HEK293T (cell line): ENCODE data around the gene KRTAP5-9.

Source experiments
- CTCF ChIA-PET: fragments of 350-600 bp; formaldehyde crosslinking; extraction: SDS; loops from one replicate; lab custom pipeline; 2021; ENCODE audit warnings: antibody characterized with exemption, inconsistent platforms; lab: Yijun Ruan, JAX
- POLR2A ChIA-PET: fragments of 350-600 bp; formaldehyde crosslinking; extraction: SDS; loops from one replicate; lab custom pipeline; 2020; ENCODE audit warnings: antibody characterized with exemption, inconsistent platforms; lab: Yijun Ruan, JAX
- DNase-seq: peaks from one replicate; pipeline ENCODE4 v3.0.0; 2012; ENCODE audit warnings: mixed read lengths; ENCODE audit errors: extremely low spot score
- ARNT ChIP-seq: fragments of 450-650 bp; IDR thresholded peaks from 2 replicates; pipeline ENCODE4 v1.6.1; 2017; ENCODE audit warnings: mild to moderate bottlenecking
- BHLHE40 ChIP-seq: fragments of 450-650 bp; IDR thresholded peaks from 2 replicates; pipeline ENCODE4 v1.6.1; 2016; ENCODE audit warnings: mild to moderate bottlenecking, moderate library complexity, borderline replicate concordance
- CTBP1 ChIP-seq: fragments of 450-650 bp; IDR thresholded peaks from 2 replicates; pipeline ENCODE4 v1.6.1; 2016; ENCODE audit warnings: borderline replicate concordance
- ELF4 ChIP-seq: fragments of 450-650 bp; IDR thresholded peaks from 2 replicates; pipeline ENCODE4 v1.6.1; 2017; ENCODE audit warnings: antibody characterized with exemption
- FOXA1 ChIP-seq: fragments of 450-650 bp; IDR thresholded peaks from 2 replicates; pipeline ENCODE4 v1.6.1; 2016; ENCODE audit warnings: mild to moderate bottlenecking
- FOXK2 ChIP-seq: fragments of 450-650 bp; IDR thresholded peaks from 2 replicates; pipeline ENCODE4 v1.6.1; 2016; ENCODE audit warnings: mild to moderate bottlenecking
- FOXM1 ChIP-seq: fragments of 450-650 bp; IDR thresholded peaks from 2 replicates; pipeline ENCODE4 v1.6.1; 2017; ENCODE audit warnings: mild to moderate bottlenecking, borderline replicate concordance
- HDGF ChIP-seq: fragments of 450-650 bp; IDR thresholded peaks from 2 replicates; pipeline ENCODE4 v1.6.1; 2017; ENCODE audit warnings: antibody characterized with exemption, borderline replicate concordance
- L3MBTL2 ChIP-seq: fragments of 450-650 bp; conservative IDR thresholded peaks from 2 replicates; pipeline ENCODE4 v1.6.1; 2016; ENCODE audit warnings: mild to moderate bottlenecking
- LEF1 ChIP-seq: fragments of 450-650 bp; IDR thresholded peaks from 2 replicates; pipeline ENCODE4 v1.6.1; 2017; ENCODE audit warnings: mild to moderate bottlenecking, borderline replicate concordance
- NFRKB ChIP-seq: fragments of 450-650 bp; IDR thresholded peaks from 2 replicates; pipeline ENCODE4 v1.6.1; 2016; ENCODE audit warnings: mild to moderate bottlenecking, moderate library complexity
- SP1 ChIP-seq: fragments of 450-650 bp; IDR thresholded peaks from 2 replicates; pipeline ENCODE4 v1.6.1; 2017
- SUZ12 ChIP-seq: fragments of 450-650 bp; IDR thresholded peaks from 2 replicates; pipeline ENCODE4 v1.6.1; 2016; ENCODE audit warnings: mild to moderate bottlenecking
- TARDBP ChIP-seq: fragments of 450-650 bp; IDR thresholded peaks from 2 replicates; pipeline ENCODE4 v1.6.1; 2016
- ZNF384 ChIP-seq: fragments of 450-650 bp; IDR thresholded peaks from 2 replicates; pipeline ENCODE4 v1.6.1; 2016
- TF ChIP-seq, protein P1 (sequence below): fragments of 450-650 bp; IDR thresholded peaks from 2 replicates; pipeline ENCODE4 v1.6.1; 2016

KRTAP5-9 gene, protein sequence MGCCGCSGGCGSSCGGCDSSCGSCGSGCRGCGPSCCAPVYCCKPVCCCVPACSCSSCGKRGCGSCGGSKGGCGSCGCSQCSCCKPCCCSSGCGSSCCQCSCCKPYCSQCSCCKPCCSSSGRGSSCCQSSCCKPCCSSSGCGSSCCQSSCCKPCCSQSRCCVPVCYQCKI

DNA sequence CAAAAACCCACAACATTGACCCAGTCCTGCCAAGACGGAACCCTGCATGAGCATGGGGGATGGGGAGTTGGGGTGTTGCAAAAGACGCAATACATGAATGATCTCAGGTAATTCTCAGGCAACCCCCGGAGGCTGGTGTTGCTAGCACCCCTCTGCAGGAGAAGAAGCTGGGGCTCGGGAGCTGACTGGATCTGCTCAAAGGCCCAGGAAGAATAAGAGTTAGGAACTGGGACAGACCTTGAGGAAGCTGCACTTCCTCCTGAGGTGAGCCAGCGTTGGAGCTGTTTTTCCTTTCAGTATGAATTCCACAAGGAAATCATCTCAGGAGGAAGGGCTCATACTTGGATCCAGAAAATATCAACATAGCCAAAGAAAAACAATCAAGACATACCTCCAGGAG lies at the start of gene KRTAP5-9:
Gene KRTAP5-9 (plus strand): TSS at position 301 of the 400 bp plus-strand sequence. CDS start 238 bp downstream, outside the sequence.
- CTCF ChIA-PET = no interaction called here
- POLR2A ChIA-PET = no interaction called here
- no peak for DNase-seq
- TF ChIP-seq FOXK2 (no peak), LEF1 (no peak), HDGF (no peak), BHLHE40 (no peak), ARNT (no peak), TARDBP (no peak), ZNF384 (no peak), CTBP1 (no peak)

DNA sequence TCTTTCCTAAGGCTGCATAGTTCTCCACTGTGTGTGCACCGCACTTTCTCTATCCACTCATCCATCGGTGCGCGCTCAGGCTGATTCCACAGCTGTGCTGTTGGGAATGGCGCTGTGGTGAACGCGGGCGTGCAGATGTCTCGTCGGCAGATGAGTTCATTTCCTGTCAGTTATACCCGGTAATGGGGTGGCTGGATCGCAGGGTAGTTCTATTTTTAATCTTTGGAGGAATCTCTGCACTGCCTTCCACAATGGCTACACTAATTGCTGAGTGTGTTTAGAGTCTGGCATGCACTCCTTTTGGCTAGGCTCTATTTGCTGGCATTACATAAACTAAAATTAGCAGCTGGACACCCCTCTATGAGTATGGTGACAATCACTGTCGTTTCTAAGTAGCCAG lies 49.1 kb upstream of the KRTAP5-9 start:
- no peak for TF ChIP-seq FOXA1
- no peak for TF ChIP-seq FOXK2
- TF ChIP-seq TARDBP = no peak
- POLR2A ChIA-PET = no interaction called here
- no peak for DNase-seq
- CTCF ChIA-PET = no interaction called here

DNA sequence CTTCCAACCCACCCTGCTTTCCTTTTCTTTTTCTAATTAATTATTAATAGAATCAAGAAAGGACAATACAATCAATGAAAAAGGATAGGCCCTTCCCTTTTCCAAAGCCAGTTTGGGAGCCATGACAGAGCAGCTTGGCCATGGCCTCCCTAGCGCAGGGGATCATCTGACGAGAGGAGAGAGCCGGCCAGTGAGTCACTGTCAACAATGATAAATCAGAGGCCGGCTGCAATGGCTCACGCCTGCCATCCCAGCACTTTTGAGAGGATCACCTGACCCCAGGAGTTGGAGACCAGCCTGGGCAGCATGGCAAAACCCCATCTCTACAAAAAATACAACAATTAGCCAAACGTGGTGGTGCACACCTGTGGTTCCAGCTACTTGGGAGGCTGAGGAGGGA lies 48.7 kb upstream of the KRTAP5-9 start:
- ChIA-PET POLR2A (no interaction called here), CTCF (no interaction called here)
- no peak for DNase-seq
- TF ChIP-seq ARNT (no peak), SUZ12 (no peak)

DNA sequence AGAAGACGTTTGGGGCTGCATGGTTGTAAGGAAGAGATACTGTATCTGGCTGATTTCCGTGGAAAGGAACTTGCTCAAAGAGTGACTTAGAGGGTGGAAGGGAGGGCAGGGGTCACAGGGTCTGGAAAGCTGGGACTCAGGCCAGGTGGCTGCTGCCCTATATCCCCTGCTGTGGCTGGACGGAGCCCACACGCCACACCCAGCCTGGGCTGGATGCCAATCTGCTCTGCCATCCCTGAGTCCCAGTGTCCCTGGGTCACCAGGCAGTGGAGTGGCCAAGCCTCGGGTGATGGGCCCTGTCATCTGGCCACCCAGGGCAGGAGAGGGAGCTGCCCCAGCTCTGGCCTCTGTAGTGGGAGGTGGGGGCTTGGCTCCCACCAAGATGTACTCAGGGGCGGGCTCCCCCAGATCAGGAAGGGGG lies 47.6 kb upstream of the KRTAP5-9 start:
- CTCF ChIA-PET = no interaction called here
- POLR2A ChIA-PET = no interaction called here
- DNase-seq = no peak
- TF ChIP-seq ELF4 = no peak
- no peak for TF ChIP-seq FOXA1
- no peak for TF ChIP-seq CTBP1
- no peak for TF ChIP-seq ARNT
- no peak for TF ChIP-seq FOXK2
- TF ChIP-seq SP1 = no peak
- no peak for TF ChIP-seq SUZ12
- no peak for TF ChIP-seq NFRKB
- TF ChIP-seq HDGF = no peak
- TF ChIP-seq ZNF384 = no peak
- TF ChIP-seq L3MBTL2 = no peak

DNA sequence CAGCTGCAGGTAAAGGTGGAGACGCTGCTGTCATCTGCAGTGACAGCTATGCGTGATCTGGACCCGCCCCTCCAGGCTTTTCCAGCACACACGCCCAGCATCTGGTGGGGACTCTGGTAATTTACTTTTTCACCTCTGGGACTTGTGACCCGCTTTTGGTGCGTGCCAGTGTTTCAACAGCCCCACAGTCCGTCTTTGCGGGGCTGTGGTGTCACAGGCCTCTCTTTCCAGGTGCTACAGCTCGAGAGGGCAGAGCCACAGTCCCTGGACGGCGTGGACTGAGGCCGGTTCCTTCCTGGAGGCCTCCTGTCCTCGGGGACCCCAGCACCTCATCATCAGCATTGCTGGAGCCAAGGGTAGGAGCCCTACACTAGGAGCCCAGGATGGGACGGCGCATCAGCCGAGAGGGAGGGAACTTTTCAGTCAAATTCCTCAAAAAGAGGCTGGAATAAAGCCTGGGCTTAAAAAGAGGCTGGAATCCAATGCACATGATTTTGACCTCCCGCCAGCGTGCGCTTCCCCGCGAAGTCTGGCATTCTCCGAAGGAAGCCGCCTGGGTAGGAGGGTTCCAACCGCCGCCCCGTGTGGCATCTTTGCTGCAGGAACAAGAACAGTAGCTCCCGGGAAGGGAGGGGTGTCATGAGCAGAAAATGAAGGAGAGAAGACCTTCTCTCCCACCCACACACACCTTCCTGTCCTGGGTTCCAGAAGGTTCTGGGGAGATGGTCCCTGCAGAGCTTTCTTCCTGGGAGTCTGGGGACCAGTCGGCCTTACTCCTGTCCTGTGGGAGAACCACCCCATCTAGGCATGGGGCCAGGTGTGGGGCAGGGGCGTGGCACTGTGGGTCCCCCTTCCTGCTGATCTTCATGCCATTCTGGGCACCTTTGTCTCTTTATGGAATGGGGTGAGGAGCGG lies 46.9 kb upstream of the KRTAP5-9 start:
- TF ChIP-seq SP1 = no peak
- no peak for TF ChIP-seq FOXK2
- no peak for TF ChIP-seq NFRKB
- TF ChIP-seq CTBP1 = no peak
- TF ChIP-seq SUZ12 = no peak
- no peak for TF ChIP-seq FOXA1
- no peak for TF ChIP-seq BHLHE40
- no peak for TF ChIP-seq ZNF384
- TF ChIP-seq LEF1 = no peak
- TF ChIP-seq, protein P1, sequence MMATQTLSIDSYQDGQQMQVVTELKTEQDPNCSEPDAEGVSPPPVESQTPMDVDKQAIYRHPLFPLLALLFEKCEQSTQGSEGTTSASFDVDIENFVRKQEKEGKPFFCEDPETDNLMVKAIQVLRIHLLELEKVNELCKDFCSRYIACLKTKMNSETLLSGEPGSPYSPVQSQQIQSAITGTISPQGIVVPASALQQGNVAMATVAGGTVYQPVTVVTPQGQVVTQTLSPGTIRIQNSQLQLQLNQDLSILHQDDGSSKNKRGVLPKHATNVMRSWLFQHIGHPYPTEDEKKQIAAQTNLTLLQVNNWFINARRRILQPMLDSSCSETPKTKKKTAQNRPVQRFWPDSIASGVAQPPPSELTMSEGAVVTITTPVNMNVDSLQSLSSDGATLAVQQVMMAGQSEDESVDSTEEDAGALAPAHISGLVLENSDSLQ = no peak
- TF ChIP-seq FOXM1 = no peak
- no peak for TF ChIP-seq HDGF
- TF ChIP-seq L3MBTL2 = no peak
- no peak for TF ChIP-seq TARDBP
- no peak for TF ChIP-seq ELF4
- no peak for TF ChIP-seq ARNT
- DNase-seq = no peak
- POLR2A ChIA-PET = no interaction called here
- CTCF ChIA-PET = no interaction called here

DNA sequence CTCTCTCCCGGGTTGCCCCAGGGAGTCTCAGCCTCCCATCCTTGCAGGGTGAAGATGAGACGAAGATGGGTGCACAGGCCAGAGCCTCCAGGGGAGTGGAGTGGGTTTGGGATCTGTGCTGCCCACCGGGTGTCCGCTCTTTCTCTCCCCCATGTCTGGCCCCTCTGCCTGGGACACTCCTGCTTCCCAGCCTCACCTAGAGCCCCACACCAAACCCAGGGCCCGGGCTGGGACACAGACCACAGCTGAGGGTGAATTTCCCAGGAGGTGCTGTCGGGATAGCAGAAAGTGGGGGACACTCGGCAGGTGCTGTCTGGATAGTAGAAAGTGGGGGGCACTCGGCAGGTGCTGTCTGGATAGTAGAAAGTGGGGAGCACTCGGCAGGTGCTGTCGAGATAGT lies 46.2 kb upstream of the KRTAP5-9 start:
- DNase-seq = no peak
- TF ChIP-seq ELF4 (no peak), BHLHE40 (no peak), TARDBP (no peak), FOXM1 (no peak), SUZ12 (no peak), ZNF384 (no peak), SP1 (no peak), FOXA1 (no peak), LEF1 (no peak), L3MBTL2 (no peak), CTBP1 (no peak), ARNT (no peak), FOXK2 (no peak)
- TF ChIP-seq, protein P1 = no peak
- ChIA-PET POLR2A (no interaction called here), CTCF (no interaction called here)

DNA sequence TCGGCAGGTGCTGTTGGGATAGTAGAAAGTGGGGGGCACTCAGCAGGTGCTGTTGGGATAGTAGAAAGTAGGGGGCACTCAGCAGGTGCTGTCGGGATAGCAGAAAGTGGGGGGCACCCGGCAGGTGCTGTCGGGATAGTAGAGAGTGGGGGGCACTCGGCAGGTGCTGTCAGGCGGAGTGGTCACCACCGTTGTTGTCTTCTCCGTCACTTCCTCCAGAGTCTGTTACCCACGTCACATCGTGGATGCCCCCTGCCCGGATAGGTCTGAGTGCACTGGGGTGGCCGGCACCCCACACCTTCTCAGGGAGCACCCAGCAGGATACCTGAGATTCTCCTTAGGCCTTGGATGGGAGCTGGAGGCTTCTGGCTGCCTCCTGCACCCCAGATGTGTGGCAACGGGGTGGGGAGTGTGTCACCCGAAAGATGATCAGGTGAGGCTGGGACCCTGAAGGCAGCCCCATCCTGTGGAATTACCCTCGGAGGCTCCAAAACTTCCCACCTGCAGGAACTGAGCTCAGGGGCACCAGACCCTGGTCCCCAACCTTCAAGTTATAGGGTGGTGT lies 45.3 kb upstream of the KRTAP5-9 start:
- TF ChIP-seq ZNF384 (no peak), BHLHE40 (no peak), CTBP1 (no peak), L3MBTL2 (no peak), LEF1 (no peak), SUZ12 (no peak), NFRKB (no peak), FOXM1 (no peak), ELF4 (no peak), TARDBP (no peak), SP1 (no peak), ARNT (no peak), FOXK2 (no peak), FOXA1 (no peak), HDGF (no peak)
- TF ChIP-seq, protein P1 = no peak
- DNase-seq = no peak
- ChIA-PET CTCF (no interaction called here), POLR2A (no interaction called here)
